Pancreas (tissue), 10 donors: Measurements from ENCODE around the gene TMEM154. TPM values are rescaled to one million over a fixed set of nuclear protein-coding genes. Genes with fewer than 3 reads are reported as not detected.

Experiments used
- ATAC-seq, 4 donors: fragments of 200-7000 bp; cut with Tn5 transposase; one replicate each; pipeline versions ENCODE4 v1.8.0 to v1.9.1; 2020; ENCODE audit warnings: mild to moderate bottlenecking in 4 of 4, moderate library complexity in 4 of 4
- DNase-seq, 6 donors: peaks; one replicate each; pipeline ENCODE4 v3.0.0-alpha.2; 2020
- FAIRE-seq: peaks from 2 replicates; lab custom pipeline; 2012; peaks lifted over from hg19 to GRCh38; lab: Jason Lieb, UNC
- H3K27ac ChIP-seq, 4 donors: fragments of 200-600 bp; sonication (generic); 1 replicate in 3 of 4; 2 replicates in 1 of 4; pipeline versions ENCODE4 v1.5.0 to v1.8.0; 2020
- H3K27me3 ChIP-seq, 4 donors: fragments of 200-600 bp; one replicate each; pipeline ENCODE4 v1.8.0; 2021
- H3K36me3 ChIP-seq, 3 donors: fragments of 200-600 bp; sonication (generic) in 1 of 3; one replicate each; pipeline versions ENCODE4 v1.5.0 to v1.8.0; 2020 to 2021
- H3K4me1 ChIP-seq, 3 donors: fragments of 200-600 bp; one replicate each; pipeline ENCODE4 v1.8.0; 2021
- H3K4me3 ChIP-seq, 4 donors: fragments of 200-600 bp; sonication (generic) in 2 of 4; one replicate each; pipeline versions ENCODE4 v1.5.0 to v1.8.0; 2020 to 2021
- H3K9me3 ChIP-seq, 4 donors: fragments of 200-600 bp; one replicate each; pipeline ENCODE4 v1.8.0; 2021
- WGBS, 2 donors: extraction: QIAGEN DNeasy Blood & Tissue Kit; methylation state at CpG; one replicate each; pipeline ENCODE4 v1.1.7; 2013; 5-methylcytosine and 5-hydroxymethylcytosine counted together
- intact Hi-C, 3 donors: fragments of 100-400 bp; cut with DNase I; formaldehyde crosslinking; loops; one replicate each; pipeline versions ENCODE4 v1.11.1 to v1.14.2; 2022
- polyA plus RNA-seq, 2 donors: library from polyadenylated mRNA; stranded (reverse); fragments of 200-250 nt; gene quantifications; one replicate each; pipeline ENCODE4 v1.2.3, GENCODE V29; 2013
- total RNA-seq, 6 donors: library from RNA; stranded (reverse); fragmentation: NEBNext Ultra II Directional in 4 of 6; extraction: Animal tissue kit (Norgen Biotek cat#: 25700) in 4 of 6; gene quantifications; one replicate each; pipeline versions ENCODE4 v1.2.1 to v1.2.4, GENCODE V29; 2021 to 2023
- TF ChIP-seq, protein P1 (sequence below), 4 donors: fragments of 200-600 bp; sonication (generic) in 3 of 4; IDR thresholded peaks; one replicate each; pipeline versions ENCODE4 v1.5.0 to v1.8.0; 2021; ENCODE audit warnings: antibody characterized with exemption in 4 of 4
- donor health status: healthy with polysubstance abuse.
- donor health status: DM: no; HTN: no; CAD: no; lungs with moderate emphysema.
- donor health status: DM: no; HTN: no; CAD: no.
- donor health status: control.
- donor health status: control.
- donor health status: Bipolar disorder and iron deficiency.
- donor health status: DM: yes; HTN: yes; CAD: no.
- donor health status: DM: no; HTN: no; CAD: no.
- donor health status: DM: no; HTN: no; CAD: no.
- donor health status: DM: yes; HTN: yes; CAD: no.

Gene TMEM154
- total and polyA plus RNA-seq, 8 donors = 0.05 to 3.3 (median 0.48) TPM

DNA sequence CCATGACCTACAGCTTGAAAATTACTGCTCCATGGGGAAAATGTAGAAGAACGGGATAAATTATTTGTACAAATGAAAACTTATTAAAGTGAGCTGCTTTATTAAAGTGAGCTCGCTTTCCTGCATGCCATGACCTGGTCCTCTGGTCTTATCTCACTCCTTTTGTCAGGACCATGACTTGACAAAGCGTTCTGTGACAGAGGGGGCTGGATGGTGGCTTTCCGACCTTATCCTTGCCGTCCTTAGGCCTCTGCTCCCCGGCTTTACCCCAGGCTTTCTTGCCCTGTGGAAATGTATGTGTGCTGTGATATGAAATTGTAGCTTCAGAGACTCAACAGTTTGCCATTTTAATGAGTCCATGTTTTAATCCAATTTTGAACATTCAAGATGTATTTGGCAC is 99.9 kb downstream of the TMEM154 start:
- no peak for DNase-seq
- Histone ChIP-seq H3K27me3 (no peaks in the 10 kb centered on the region), H3K36me3 (no peaks in the 10 kb centered on the region), H3K27ac (no peak overlapping the region), H3K4me1 (no peaks in the 10 kb centered on the region), H3K9me3 (no peaks in the 10 kb centered on the region), H3K4me3 (no peak overlapping the region)
- intact Hi-C loops = no loop called here
- ATAC-seq = no peak
- TF ChIP-seq, protein P1, sequence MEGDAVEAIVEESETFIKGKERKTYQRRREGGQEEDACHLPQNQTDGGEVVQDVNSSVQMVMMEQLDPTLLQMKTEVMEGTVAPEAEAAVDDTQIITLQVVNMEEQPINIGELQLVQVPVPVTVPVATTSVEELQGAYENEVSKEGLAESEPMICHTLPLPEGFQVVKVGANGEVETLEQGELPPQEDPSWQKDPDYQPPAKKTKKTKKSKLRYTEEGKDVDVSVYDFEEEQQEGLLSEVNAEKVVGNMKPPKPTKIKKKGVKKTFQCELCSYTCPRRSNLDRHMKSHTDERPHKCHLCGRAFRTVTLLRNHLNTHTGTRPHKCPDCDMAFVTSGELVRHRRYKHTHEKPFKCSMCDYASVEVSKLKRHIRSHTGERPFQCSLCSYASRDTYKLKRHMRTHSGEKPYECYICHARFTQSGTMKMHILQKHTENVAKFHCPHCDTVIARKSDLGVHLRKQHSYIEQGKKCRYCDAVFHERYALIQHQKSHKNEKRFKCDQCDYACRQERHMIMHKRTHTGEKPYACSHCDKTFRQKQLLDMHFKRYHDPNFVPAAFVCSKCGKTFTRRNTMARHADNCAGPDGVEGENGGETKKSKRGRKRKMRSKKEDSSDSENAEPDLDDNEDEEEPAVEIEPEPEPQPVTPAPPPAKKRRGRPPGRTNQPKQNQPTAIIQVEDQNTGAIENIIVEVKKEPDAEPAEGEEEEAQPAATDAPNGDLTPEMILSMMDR (IDR thresholded peaks at IDR 0.05) = no peak
- no peak for FAIRE-seq
- WGBS, 2 donors = 86 to 89% methylated on average over 6 of the region's 6 CpGs

DNA sequence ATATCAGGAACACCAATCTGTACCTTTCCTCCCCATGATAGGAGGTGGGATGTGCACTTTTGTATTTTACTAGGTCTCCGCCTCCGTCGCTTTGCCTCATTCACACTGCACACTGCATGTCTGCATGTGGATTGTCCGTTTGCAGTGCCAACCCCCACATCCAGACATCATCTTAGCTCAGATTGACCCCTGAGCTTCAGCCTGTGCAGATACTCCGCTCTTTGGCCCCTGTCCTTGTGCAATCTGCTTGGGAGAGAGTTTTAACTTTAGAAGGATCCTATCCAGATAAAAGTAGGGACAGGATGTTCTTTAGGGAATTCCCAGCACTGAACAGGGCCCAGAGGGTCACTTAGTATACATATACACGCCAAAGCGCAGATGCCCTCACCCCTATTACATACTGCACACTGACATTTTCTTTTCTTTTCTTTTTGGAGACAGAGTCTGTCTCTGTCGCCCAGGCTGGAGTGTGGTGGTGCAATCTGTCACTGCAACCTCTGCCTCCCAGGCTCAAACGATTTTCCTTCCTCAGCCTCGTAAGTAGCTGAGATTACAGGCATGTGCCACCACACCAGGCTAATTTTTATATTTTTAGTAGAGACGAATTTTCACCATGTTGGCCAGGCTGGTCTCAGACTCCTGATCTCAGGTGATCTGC is 100.6 kb downstream of the TMEM154 start:
- TF ChIP-seq, protein P1 (IDR thresholded peaks at IDR 0.05) = no peak
- FAIRE-seq = no peak
- no peak for ATAC-seq

DNA sequence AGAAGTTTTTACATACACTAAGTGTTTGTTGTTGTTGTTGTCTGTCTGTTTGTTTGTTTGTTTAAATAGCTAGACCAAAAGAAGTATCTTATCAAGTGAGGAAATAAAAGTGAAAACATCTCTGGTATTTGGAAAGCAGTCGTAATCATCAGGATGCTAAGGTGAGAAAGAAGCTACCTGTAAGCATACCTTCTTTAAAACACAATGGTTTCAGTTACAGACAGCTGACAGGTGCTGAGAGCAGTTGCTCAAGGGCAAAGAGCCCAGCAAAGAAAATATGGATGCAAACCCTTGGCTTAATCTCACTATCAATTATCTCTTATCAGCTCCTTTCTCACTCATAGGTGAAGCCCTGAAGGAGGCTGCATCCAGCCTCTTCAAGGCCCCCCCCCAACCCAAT is 101.1 kb downstream of the TMEM154 start:
- ATAC-seq = no peak
- H3K27ac ChIP-seq = no peak overlapping the region
- no peaks in the 10 kb centered on the region for H3K36me3 ChIP-seq
- H3K27me3 ChIP-seq = no peaks in the 10 kb centered on the region
- TF ChIP-seq, protein P1 (IDR thresholded peaks at IDR 0.05) = no peak
- no peaks in the 10 kb centered on the region for H3K4me1 ChIP-seq
- no peak overlapping the region for H3K4me3 ChIP-seq
- no peak for DNase-seq
- intact Hi-C loops = no loop called here
- WGBS, 2 donors = 40 to 51% methylated on average over 1 of the region's 1 CpG
- no peak for FAIRE-seq
- no peaks in the 10 kb centered on the region for H3K9me3 ChIP-seq

More for the DNA sequence above, 100.6 kb downstream of the TMEM154 start:
- DNase-seq = no peak
- intact Hi-C loops = no loop called here
- no peaks in the 10 kb centered on the region for H3K4me1 ChIP-seq
- no peaks in the 10 kb centered on the region for H3K9me3 ChIP-seq
- no peaks in the 10 kb centered on the region for H3K36me3 ChIP-seq
- H3K27me3 ChIP-seq = no peaks in the 10 kb centered on the region
- WGBS, 2 donors = 71 to 75% methylated on average over 11 of the region's 11 CpGs
- H3K27ac ChIP-seq = no peak overlapping the region
- H3K4me3 ChIP-seq = no peak overlapping the region

DNA sequence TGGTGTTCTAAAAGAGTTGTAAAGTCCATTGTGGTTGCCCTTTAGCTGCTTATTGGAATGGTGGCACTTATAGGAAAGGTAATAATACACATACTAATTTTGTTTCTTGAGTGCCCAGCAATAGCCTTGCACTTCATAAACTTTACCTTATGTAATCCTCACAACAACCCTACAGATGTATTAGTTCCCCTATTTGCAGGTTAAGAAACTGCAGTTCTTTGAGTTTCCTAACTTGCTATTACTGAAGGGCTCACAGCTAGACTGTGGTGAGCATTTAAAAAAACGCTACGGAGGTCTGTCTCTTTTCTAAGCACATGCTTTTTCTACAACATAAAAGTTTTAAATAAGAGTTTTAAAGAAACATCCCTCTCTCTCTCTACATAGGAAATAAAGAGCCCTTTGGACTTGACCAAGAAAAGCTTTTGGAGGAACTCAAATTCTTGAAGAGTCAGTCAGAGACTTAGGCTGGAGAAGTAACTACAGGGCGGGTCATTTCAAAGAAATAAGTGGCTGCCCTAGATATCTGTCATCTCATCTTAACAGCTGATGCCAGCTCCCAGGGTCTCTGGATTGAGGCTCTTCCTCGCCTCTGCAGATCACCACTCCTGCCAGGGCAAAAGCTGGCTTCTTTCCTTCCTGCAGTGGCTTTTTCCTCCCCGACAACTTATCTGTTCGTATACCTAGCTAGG is 101.9 kb downstream of the TMEM154 start:
- intact Hi-C loops = no loop called here
- DNase-seq (no peak), ATAC-seq (no peak), FAIRE-seq (no peak)
- no peaks in the 10 kb centered on the region for H3K4me1 ChIP-seq
- H3K4me3 ChIP-seq = no peak overlapping the region
- 52 to 64% methylated on average over 6 of the region's 6 CpGs for WGBS, 2 donors
- TF ChIP-seq, protein P1 (IDR thresholded peaks at IDR 0.05) = no peak
- H3K27ac ChIP-seq = no peak overlapping the region
- no peaks in the 10 kb centered on the region for H3K36me3 ChIP-seq
- H3K27me3 ChIP-seq = no peaks in the 10 kb centered on the region
- no peaks in the 10 kb centered on the region for H3K9me3 ChIP-seq

DNA sequence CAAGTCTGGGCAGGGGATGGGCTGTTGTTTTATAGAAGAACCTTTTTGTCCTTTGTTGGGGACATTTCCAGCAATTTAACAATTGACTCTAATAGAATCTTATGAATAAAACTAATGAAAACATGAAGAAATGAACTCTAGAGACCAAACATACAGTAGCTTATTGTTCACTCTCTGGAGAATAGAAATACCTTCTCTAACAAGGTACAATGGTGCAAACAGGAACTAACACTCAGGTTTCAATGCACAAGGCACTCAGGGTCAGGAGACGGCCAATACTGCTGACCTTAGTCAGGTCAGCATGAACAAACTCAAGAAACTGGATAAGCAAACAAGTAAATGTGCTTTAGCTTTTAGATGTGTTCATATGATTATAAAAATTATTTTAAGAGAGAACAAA is 104.3 kb downstream of the TMEM154 start:
- Histone ChIP-seq H3K4me1 (no peaks in the 10 kb centered on the region), H3K4me3 (no peak overlapping the region), H3K27me3 (no peaks in the 10 kb centered on the region), H3K9me3 (no peaks in the 10 kb centered on the region), H3K27ac (no peak overlapping the region), H3K36me3 (no peaks in the 10 kb centered on the region)
- no peak for ATAC-seq
- TF ChIP-seq, protein P1 (IDR thresholded peaks at IDR 0.05) = no peak
- no peak for FAIRE-seq
- intact Hi-C loops = no loop called here
- DNase-seq = no peak
- 43 to 46% methylated on average over 1 of the region's 1 CpG for WGBS, 2 donors
